GM21619 (cell line): ENCODE results near the gene PACSIN1.
"Not testable (repeated sequence)": the region's sequence is repeated elsewhere in the genome, so short reads cannot be mapped to it uniquely, and the experiment has no call there.

Experiments
- ATAC-seq: cut with Tn5 transposase; IDR thresholded peaks from one replicate; pipeline ENCODE4 v1.9.1; 2021; ENCODE audit not compliant: unreplicated experiment

Gene PACSIN1

DNA sequence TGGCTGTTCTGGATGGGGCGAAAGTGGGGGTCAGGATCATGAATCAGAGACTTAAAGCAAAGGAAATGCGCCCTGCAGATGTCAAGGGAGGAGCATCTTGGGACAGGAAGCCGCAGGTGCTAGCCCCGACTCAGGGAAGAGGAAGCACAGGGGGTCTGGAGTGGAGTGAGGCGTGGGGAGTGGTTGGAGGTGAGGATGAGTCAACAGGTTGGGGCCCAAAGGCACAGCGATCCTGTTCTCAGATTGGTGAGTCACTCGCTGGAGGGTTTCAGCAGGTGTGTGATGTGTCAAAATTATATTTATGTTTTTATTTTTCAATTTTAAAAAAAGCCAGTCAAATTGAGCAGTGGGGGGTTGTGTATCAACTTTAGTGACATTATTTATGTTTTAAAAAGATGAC lies 19.0 kb downstream of the PACSIN1 start:
- no peak for ATAC-seq

DNA sequence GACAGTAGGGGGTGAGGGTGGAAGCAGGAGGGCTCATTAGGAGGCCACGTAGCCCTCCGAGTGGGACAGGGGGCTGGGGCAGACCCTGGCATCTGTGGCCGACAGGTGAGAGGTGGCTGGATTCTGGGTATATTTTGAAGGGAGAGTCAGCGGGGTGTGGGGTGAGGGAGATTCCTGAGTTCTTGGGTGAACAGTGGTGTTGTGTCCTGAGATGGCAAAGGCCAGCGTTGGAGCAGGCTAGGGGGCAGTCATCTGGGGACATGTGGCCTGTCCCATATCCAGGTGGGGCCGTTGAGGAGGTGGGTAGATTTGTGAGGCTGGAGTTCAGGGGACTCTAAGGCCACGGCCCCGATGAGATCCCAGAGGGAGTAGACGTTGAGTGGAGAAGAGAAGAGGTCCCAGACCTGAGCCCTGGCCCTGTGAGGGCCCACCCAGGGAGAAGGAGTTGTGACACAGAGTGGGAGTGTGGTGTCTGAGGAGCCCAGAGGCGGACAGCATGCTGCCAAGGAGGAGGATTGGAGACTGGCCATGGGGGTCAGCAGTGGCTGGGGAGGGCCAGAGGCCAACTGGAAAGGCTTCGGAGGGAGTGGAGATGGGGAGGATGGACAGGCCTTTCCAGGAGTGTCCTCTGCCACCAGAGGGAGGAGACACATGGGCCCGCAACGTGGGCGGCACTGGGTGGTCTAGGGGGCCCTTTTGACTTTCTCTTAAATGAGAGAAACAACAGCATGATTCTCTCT lies 19.6 kb downstream of the PACSIN1 start:
- no peak for ATAC-seq

DNA sequence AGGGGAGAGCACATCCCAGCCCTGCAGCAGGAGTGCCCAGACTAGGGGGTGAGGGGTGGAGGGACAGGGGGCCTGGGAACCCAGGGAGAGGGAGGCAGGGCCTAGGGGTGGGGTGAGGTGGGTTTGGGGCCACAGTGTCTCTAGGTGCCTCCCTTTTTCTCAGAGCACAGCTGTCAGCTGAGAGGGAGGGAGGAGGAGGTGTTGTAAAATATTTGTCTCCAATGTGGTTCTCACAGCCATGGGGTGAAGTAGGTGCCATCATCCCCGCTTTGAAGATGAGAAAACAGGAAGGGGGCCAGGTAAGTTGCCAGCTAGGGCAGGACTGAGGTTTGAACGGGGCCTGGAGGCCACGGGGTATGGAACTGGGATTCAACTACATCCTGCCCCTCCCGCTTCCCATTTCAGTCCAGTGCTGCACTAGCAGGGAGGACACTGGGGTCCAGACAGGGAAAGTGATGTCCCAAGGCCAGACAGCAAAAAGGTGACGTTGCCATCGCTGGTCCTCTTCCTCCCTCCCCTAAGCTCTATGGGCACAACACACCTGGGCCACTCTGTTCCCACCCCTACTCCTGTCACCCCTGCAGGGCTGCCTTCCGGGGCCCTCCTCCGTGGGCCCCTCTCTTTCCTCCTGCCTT lies 20.3 kb downstream of the PACSIN1 start:
- no peak for ATAC-seq

DNA sequence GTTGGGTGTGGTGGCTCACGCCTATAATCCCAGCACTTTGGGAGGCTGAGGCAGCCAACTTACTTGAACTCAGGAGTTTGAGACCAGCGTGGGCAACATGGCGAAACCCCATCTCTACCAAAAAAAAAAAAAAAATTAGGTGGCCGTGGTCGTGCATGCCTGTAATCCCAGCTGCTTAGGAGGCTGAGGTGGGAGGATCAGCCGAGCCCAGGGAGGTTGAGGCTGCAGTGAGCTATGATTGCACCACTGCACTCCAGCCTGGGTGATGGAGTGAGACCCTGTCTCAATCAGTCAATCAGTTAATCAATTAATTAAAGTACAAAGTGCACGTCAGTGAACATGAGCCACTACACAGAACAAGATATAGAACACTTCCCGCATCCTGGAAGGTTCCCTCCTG lies 21.0 kb downstream of the PACSIN1 start:
- not testable (repeated sequence) for ATAC-seq

DNA sequence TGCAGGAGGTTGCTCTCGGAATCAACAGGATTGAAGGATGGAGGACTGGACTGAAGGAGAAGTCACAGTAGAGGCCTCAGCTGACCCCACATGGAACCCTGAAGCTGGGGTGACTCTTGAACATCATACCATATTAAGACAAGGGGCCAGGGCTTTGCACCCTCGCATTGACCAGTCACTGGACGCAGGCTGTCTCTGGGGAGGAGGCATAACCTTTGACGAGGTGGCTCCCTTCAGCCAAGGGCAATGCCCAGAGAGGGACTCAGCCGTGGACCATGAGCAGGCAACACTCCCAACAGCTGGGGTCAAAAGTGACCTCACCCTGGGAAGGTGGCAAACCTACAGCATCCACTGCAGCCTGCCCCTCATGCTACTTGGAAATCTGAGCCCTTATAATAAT lies 21.7 kb downstream of the PACSIN1 start:
- no peak for ATAC-seq

DNA sequence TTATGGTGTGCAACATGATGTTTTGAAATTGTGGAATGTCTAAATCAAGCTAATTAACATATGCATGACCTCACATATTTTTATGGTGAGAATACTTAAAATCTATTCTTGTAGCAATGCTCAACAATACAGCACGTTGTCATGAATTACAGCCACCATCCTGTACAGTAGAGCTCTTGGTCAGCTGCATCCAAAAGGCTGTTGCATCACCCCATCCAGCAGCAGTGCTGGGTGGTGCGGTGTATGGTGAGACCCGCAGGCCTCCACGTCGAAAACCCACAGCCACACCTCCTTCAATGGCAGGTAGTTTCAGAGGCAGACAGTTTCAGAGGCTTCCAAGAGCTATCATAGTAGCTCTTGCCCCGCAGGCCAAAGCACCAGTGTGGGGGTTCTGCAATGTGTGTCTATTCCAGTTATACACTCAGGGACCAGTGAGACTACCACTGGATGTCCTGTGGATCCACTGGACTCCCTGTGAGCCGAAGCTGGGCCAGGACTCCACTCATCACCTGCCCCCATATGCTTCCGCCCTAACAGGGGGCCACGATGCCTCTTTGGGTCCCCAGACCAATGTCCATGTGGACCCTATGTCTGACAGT lies 23.4 kb downstream of the PACSIN1 start:
- ATAC-seq, result no peak

DNA sequence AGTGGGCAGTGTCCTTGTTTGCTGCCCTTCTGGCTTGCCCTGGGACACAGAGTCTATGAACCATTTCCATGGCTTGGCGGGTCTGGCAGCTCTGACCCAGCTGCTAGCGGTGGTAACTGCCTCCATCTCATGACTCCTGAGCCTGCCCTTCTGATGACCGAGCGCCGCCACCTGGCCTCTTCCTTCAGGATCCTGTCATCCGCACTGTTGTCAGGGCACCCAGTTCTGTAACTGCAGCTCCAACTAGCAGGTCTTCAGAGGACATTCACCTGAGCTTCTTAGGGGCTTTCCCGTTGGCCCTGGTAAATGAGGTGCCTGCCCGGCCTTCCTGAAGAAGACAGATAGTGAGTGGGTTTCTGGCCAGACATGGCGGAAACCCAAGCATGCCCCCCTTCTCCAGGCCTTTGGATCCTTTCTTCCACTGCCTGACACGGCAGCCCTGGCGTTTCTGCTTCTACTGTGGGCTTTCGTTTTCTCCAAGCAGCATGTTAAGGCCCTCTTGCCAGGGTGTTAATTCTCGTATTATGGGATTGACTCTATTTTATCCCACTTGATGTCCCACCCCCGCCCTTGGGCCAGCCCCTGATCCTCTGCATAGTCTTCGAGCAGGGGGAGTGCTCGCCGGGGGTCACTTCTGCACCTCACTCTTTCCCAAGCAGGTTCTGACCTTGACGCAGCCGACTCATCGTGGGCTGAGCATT lies 24.7 kb downstream of the PACSIN1 start:
- no peak for ATAC-seq

DNA sequence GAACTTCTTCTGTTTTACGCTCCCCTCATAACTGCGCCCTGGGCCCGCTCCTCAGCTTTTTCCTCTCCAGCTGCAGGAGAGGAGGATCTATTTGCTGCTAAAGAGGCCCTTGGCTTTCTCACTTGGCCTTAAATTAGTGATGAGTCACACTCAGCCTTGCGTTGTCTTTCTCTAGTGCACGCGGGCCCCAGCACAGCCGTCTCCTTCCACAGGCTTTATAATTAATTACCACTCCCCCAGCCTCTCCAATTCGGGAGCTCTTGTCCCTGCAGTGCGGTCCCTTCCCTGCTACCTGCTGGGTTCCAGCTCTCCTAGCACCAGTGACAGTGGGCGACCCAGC lies 25.2 kb downstream of the PACSIN1 start:
- ATAC-seq, result no peak

DNA sequence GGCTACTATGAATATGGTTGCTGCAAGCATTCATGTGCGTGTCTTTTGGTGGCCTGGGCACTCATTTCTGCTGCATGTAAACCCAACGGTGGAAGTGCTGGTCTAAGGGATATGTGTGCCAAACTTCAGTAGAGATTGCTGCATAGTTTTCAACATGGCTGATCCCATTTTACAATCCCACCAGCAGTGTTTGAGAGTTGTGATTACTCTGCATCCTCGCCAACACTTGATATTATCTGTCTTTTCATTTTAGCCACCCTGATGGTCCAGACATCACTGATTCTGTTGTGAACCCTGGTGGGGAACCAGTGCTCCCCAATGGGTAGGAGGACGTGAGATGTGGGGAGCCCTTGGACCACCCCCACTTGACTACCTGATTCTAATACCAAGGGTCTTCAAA lies 27.5 kb downstream of the PACSIN1 start:
- ATAC-seq, result no peak

DNA sequence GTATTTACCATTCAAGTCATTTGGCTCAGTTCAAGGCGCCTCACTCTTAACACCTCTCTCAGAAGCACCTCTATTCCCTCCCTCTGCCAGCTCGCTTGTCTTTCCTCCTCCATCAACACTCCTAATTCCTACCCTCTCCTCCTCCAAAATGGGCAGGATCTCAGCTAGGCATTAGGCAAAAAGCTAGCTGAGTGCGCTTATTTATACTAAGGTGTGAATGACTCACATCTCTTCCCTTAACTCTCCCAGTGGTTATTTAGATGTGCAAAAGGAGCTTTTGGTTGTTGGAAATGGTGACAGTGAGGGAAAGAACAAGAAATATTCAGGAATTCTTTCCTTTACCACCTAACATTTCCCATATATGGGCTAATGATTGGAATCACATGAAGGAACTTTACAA lies 29.1 kb downstream of the PACSIN1 start:
- ATAC-seq, result no peak

DNA sequence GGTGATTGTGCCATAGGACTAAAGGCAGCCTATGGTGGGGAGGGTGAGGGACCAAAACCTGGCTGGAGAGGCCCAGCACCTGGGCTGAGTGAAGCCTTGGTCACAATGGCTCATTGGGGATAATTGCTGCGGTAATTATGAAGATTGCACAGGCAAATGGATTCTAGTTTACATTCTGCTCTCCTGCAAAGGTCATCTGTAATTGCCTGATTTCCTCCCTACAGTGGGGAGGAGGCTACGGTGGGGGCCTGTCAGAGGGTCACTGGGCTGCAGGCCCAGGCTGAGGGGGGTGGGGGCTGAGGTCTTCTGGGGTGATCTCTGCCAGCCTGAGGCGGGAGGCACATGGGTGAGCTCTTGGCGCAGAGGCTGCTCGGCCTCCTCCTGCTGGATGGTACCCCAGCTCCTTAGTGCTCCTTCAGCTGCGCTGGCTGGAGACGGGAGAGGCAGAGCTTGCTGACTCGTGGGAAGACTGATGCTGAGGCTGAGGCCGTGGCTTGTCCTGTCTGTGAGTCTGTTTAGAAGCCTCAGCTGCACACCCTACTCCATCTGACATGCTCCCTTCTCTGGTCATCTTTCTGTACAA lies 30.3 kb downstream of the PACSIN1 start:
- ATAC-seq, result no peak

DNA sequence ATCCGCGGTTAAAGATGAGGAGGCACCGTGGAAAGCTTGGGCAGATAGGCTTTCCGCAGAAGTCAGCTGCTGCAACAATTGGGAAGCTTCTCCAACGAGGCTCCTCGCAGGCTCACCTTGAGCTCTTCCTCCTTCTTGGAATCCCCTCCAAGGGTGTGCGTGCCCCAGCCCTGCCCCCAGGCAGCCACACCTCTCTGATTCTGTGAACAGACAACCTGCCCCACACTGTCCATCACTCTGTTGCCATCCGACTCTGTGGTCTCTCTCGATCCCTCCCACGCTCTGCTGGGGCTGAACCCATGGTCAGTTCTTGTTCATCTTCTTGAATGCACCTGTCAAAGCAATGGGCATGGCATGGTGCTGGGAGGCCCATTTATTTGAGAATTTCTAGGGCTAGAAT lies 31.5 kb downstream of the PACSIN1 start:
- ATAC-seq, result no peak

DNA sequence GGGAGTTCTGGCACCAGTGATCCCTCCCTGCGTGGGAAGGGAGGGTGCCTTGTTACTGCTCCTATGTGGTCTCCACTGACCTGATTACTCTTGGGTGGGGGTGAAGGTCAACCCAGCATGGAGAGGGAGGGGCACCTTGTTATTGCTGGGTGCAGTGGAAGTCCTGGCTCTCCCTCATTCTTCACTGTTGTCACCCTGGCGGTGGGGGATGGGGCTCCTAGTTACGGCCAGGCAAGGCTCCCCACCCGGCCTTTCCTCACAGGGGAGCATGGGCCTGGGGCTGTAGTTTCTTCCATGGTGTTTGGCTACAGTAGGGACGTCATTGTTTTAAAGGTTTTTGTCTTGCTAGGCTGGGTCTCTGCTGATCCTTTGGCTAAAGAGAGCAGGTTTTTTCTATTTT lies 40.8 kb downstream of the PACSIN1 start:
- ATAC-seq, result no peak

DNA sequence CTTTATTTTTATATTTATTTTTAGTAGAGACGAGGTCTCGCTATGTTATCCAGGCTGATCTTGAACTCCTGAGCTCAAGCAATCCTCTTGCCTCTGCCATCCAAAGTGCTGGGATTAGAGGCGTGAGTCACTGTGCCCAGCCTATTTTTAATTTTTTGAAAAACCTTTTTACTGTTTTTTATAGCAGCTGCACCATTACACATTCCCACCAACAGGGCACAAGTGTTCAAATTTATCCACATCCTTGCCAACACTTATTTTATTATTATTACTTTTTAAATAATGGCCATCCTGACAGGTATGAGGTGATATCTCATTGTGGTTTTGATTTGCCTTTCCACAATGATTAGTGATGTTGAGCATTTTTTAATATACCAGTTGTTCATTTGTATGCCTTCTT lies 42.5 kb downstream of the PACSIN1 start:
- ATAC-seq, result no peak

DNA sequence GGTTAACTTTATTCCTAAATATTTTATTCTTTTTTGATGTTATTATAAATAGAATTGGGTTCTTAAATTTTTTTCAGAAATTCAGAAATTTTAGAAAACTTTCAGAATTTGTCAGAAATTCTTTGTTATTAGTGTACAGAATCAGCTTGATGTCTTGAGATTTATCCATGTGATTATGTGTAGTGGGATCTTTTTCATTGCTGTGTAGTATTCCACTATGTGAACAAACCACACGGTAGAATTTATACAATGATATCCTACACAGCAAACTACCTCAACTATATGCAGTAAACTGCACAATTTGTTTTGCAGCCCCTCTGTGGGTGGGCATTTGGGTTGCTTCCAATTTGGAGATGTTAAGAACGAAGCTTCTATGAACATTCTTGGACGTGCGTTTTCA lies 43.9 kb downstream of the PACSIN1 start:
- ATAC-seq, result no peak

DNA sequence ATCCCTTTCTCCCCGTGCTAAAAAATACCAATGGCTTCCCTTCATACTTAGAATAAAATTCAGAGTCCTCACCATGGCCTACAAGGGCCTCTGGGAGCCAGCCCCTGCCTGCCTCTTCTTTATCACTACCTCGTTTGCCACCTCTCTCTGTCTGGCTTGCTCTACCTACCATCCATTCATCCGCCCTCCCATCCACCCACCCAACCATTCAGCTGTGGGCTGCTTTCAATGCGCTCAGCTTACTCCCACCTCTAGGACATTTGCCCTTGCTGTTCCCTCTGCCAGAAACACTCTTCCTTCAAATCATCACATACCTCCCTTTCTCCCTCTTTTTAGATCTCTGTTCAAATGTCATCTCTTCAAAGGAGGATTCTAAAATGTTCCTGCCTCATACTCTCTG lies 44.4 kb downstream of the PACSIN1 start:
- ATAC-seq, result no peak

DNA sequence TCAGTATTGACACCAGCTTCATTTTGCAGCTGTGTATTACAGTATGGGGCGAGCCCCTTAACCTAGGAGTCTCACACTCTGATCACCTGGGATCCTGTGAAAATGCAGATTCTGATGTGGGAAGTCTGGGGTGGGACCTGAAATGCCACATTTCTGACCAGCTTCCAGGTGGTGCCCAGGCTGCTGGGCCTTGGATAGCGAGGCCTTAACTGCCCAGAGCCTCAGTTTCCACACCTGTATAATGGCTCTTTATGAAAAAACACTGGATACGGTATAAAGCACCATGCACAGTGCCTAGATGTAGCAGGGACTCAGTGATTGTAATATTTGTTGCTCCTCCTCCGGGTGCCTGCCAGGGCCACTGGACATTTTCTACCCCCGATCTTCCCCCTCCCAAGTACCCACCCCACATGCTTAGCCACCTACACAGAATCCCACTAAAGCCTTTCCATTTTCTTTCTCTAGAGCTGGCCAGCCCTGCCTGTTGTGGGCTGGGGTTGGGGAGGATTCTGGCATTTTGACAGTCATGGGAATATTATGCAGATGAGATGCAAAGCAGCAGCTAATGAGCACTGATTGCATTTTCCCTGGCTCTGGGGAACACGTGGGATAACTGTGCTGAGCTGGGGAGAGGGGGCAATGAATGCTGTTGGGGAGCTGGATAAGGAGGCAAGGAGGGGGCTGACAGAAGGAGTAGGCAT lies 45.5 kb downstream of the PACSIN1 start:
- ATAC-seq, result no peak

DNA sequence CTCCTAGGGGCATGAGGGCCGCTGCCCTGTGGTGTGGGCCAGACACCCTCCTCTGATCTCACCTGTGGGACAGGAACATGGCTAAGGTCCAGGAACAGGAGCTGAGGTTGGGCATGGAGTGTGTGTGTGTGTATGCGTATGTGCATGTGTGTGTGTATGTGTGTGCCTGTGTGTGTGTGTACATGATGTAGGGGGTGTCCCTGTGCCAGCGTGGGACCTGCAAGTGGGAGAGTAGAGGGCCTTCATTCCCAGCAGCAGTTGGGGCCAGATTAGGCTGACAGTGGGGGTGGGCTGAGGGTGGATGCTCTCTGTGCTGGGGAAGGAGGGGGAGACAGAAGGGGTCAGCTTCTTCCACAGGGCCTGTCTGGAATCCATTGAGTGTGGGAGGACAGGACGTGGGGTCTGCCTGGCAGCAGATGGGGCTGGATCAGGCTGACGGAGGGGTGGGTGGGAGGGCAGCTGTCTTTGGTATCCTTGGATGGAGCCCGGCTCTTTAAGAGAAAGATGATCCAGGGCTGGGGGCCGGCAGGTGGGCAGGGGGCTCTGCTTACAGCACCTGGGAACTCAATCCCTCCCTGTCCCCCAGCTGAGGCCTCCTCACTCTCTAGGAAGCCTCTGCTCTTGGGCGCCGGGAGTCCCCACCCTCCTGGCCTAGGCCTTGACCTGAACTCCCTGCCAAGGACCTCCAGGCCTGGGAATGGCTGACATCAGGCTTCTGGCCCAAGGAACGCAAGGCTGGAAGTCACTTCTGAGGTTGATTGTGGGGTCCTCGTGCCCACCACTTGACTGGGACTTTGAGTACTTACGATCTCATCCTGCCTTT lies 46.2 kb downstream of the PACSIN1 start:
- ATAC-seq, result no peak

DNA sequence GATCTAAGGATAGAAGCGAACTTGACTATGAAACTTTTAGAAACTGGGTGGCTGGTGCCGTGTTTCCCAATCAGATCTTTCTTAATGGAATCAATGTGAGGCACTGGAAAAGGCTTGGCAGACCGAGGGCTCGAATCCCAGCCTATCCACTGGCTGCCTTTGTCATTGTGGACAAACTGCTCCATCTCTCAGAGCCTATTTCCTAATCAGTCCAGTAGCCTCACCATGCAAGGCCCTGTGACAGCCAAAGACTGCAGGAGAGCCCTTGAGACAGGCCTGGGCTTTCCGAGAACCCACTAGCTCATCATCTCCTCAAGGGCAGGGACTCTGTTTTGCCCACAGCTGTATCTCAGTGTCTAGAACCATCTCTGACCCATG lies 46.9 kb downstream of the PACSIN1 start:
- ATAC-seq, result no peak

DNA sequence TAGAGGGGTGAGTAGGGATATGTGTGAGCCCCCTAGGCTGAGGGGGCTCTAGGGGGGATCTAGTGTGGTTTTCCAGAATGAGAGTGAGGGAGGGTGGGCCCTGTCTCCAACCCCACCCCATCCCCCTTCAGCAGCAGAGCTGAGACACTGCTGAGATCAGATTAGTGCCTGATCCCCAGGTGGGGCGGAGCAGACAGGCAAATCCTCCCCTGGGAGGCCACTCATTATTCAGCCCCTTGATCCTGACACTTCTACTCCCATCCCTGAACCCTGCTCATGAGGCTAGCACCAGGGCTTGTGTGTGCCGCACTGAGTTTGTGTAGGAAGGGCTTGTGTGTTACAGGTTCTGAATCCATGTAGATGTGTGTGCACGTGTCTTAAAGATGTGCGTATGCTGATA lies 47.8 kb downstream of the PACSIN1 start:
- no peak for ATAC-seq
